ENCODE data around the gene GAB2.

- TF ChIP-seq POLR2A (IDR thresholded peaks at IDR 0.05) (no peak), CTCF (IDR thresholded peaks at IDR 0.05) (no peak)
These were observed 124.1 kb downstream of the GAB2 start for GRCh38 chr11:78293536-78293935.

Measured in lower leg skin (tissue), 3 donors.